PFSK-1 (cell line): ENCODE results near the gene PRAMEF1.

ENCODE experiments used
- FOXP2 ChIP-seq: optimal IDR thresholded peaks from 2 replicates; pipeline ENCODE3; 2011; ENCODE audit warnings: borderline replicate concordance, control low read depth, inconsistent platforms; ENCODE audit not compliant: insufficient read depth; ENCODE audit errors: extremely low read length, extremely low read depth
- POLR2AphosphoS5 ChIP-seq: IDR thresholded peaks from 2 replicates; pipeline ENCODE4 v1.6.1; 2012; ENCODE audit warnings: low read depth, mild to moderate bottlenecking, control low read depth, low read length, moderate library complexity
- REST ChIP-seq, 2 experiments: IDR thresholded peaks; 2 replicates each; pipeline versions ENCODE4 v1.6.1 to v1.8.0; 2011 to 2012; ENCODE audit warnings: low read depth in 2 of 2, low read length in 2 of 2, control low read depth in 1 of 2, inconsistent platforms in 1 of 2, mild to moderate bottlenecking in 1 of 2, moderate library complexity in 1 of 2; ENCODE audit not compliant: insufficient read depth in 1 of 2
- TAF1 ChIP-seq: IDR thresholded peaks from 2 replicates; pipeline ENCODE4 v1.6.1; 2012; ENCODE audit warnings: low read length, control low read depth, borderline replicate concordance; ENCODE audit not compliant: insufficient read depth

- no peak for TF ChIP-seq REST (IDR thresholded peaks at IDR 0.05; ENCODE audit: insufficient read depth in 1 of 2, low read depth in 2 of 2, low read length in 2 of 2)
- TF ChIP-seq TAF1, result no peak
- no peak for TF ChIP-seq POLR2AphosphoS5
- TF ChIP-seq FOXP2, result no peak
Measured at GRCh38 chr1:12799730-12800129, 8.5 kb downstream of the PRAMEF1 start.
